Neural progenitor cell (in vitro differentiated cells): ENCODE data around the gene KIF21B. TPM values are rescaled to one million over a fixed set of nuclear protein-coding genes. Genes with fewer than 3 reads are reported as not detected.

Source experiments
- DNase-seq: peaks from one replicate; pipeline ENCODE4 v3.0.0-alpha.2; 2016; ENCODE audit warnings: low spot score
- H2AFZ ChIP-seq: fragments of 200-600 bp; sonication (generic); replicated peaks from 2 replicates; pipeline ENCODE4 v1.6.1; 2016; ENCODE audit warnings: antibody characterized with exemption
- H3F3A ChIP-seq: fragments of 200-600 bp; sonication (generic); 2 replicates; pipeline ENCODE4 v1.6.1; 2016; ENCODE audit warnings: antibody characterized with exemption, low read depth
- H3K27ac ChIP-seq: fragments of 200-600 bp; sonication (generic); 2 replicates; pipeline ENCODE4 v1.5.1; 2016; ENCODE audit warnings: mild to moderate bottlenecking
- H3K27me3 ChIP-seq: fragments of 200-600 bp; sonication (generic); 2 replicates; pipeline ENCODE4 v1.6.1; 2016; ENCODE audit warnings: mild to moderate bottlenecking, moderate library complexity
- H3K36me3 ChIP-seq: fragments of 200-600 bp; sonication (generic); 2 replicates; pipeline ENCODE4 v1.5.1; 2016
- H3K4me1 ChIP-seq: fragments of 200-600 bp; sonication (generic); 2 replicates; pipeline ENCODE4 v1.6.1; 2016; ENCODE audit warnings: mixed run types
- H3K4me2 ChIP-seq: fragments of 200-600 bp; sonication (generic); 2 replicates; pipeline ENCODE4 v1.6.1; 2016
- H3K4me3 ChIP-seq: fragments of 200-600 bp; sonication (generic); 2 replicates; pipeline ENCODE4 v1.5.1; 2016
- H3K79me2 ChIP-seq: fragments of 200-600 bp; sonication (generic); 2 replicates; pipeline ENCODE4 v1.6.1; 2016; ENCODE audit warnings: low read depth
- H3K9ac ChIP-seq: fragments of 200-600 bp; sonication (generic); 2 replicates; pipeline ENCODE4 v1.6.1; 2016
- H3K9me3 ChIP-seq: fragments of 200-600 bp; sonication (generic); 2 replicates; pipeline ENCODE4 v1.5.1; 2016; ENCODE audit warnings: low read depth
- H4K20me1 ChIP-seq: fragments of 200-600 bp; sonication (generic); 2 replicates; pipeline ENCODE4 v1.6.1; 2016; ENCODE audit warnings: low read depth
- H3K27ac Mint-ChIP-seq: 3 replicates; pipeline ENCODE4 v1.8.0; 2021; ENCODE audit warnings: mixed read lengths
- H3K27me3 Mint-ChIP-seq: 2 replicates; pipeline ENCODE4 v1.8.0; 2022; ENCODE audit warnings: low read depth, mild to moderate bottlenecking, inconsistent platforms, moderate library complexity, mixed read lengths; ENCODE audit not compliant: insufficient read depth
- H3K36me3 Mint-ChIP-seq: 3 replicates; pipeline ENCODE4 v1.8.0; 2021; ENCODE audit warnings: mixed read lengths
- H3K4me1 Mint-ChIP-seq: 3 replicates; pipeline ENCODE4 v1.8.0; 2021; ENCODE audit warnings: mixed read lengths
- H3K4me3 Mint-ChIP-seq: 3 replicates; pipeline ENCODE4 v1.8.0; 2021; ENCODE audit warnings: mild to moderate bottlenecking, moderate library complexity, mixed read lengths
- H3K9me3 Mint-ChIP-seq: 3 replicates; pipeline ENCODE4 v1.8.0; 2020; ENCODE audit warnings: mixed read lengths
- CTCF ChIP-seq: fragments of 200-600 bp; sonication (generic); IDR thresholded peaks from 2 replicates; pipeline ENCODE4 v1.5.1; 2017; ENCODE audit warnings: antibody characterized with exemption, mild to moderate bottlenecking
- EZH2 ChIP-seq: fragments of 200-600 bp; sonication (generic); IDR thresholded peaks from 2 replicates; pipeline ENCODE4 v1.6.1; 2017; ENCODE audit warnings: antibody characterized with exemption, mild to moderate bottlenecking, moderate library complexity
- EZH2phosphoT487 ChIP-seq: fragments of 200-600 bp; sonication (generic); IDR thresholded peaks from 2 replicates; pipeline ENCODE4 v1.6.1; 2017; ENCODE audit warnings: antibody characterized with exemption
- total RNA-seq: library from RNA; depleted of rRNA; stranded (reverse); fragments of >200 nt; gene quantifications from 2 replicates; pipeline ENCODE4 v1.2.3, GENCODE V29; 2015; ENCODE audit warnings: low replicate concordance

Gene KIF21B
- total RNA-seq, 1 donor from 2014 or later, result 6.4 TPM

GRCh38 chr1:201039876-201040275, 16.4 kb upstream of the KIF21B start:
- no peak overlapping the region for H3K27ac ChIP-seq

DNA sequence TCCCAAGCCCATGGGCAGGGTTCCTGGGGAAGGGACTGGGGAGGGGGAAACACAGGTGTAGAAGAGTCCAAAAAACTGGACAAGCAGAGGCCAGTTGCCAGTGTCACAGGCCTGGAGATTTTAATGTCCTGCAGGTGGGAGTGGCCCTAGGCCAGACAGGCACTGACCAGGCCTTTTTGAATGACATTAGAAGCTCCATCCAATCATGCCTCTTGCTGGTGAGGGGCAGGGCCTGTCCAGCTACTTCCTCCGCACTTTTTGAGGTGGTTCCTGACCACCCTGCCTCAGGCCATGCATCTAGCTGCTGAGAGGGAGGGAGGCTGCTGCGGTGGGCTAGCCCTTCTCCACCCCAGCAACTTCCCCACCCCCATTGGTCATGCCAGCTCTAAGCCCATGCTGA, 15.9 kb upstream of the KIF21B start:
- Mint-ChIP-seq H3K27ac (no peak overlapping the region), H3K9me3 (no peaks in the 10 kb centered on the region), H3K4me3 (no peak overlapping the region), H3K4me1 (peaks cover 8% of the 10 kb centered on the region), H3K27me3 (peaks cover 12% of the 10 kb centered on the region), H3K36me3 (no peaks in the 10 kb centered on the region)
- DNase-seq, result no peak
- no peak overlapping the region for H3K9ac ChIP-seq
- TF ChIP-seq CTCF, result no peak
- no peak for TF ChIP-seq EZH2
- no peak for TF ChIP-seq EZH2phosphoT487
- no peaks in the 10 kb centered on the region for H4K20me1 ChIP-seq
- H3K79me2 ChIP-seq, result no peaks in the 10 kb centered on the region
- no peak overlapping the region for H3K4me3 ChIP-seq
- H3K27ac ChIP-seq, result no peak overlapping the region
- H2AFZ ChIP-seq, result peak overlapping the region; percentile 27
- H3K4me2 ChIP-seq, result no peak overlapping the region
- no peaks in the 10 kb centered on the region for H3K36me3 ChIP-seq
- no peaks in the 10 kb centered on the region for H3F3A ChIP-seq
- no peaks in the 10 kb centered on the region for H3K27me3 ChIP-seq
- H3K9me3 ChIP-seq, result no peaks in the 10 kb centered on the region
- H3K4me1 ChIP-seq, result no peaks in the 10 kb centered on the region

More at GRCh38 chr1:201039876-201040275, 16.4 kb upstream of the KIF21B start:
- DNase-seq, result no peak
- Mint-ChIP-seq H3K4me3 (no peak overlapping the region), H3K36me3 (no peaks in the 10 kb centered on the region), H3K27ac (no peak overlapping the region), H3K9me3 (no peaks in the 10 kb centered on the region), H3K4me1 (peaks cover 8% of the 10 kb centered on the region), H3K27me3 (peaks cover 12% of the 10 kb centered on the region)
- Histone ChIP-seq H3K4me2 (no peak overlapping the region), H2AFZ (no peak overlapping the region), H3K9me3 (no peaks in the 10 kb centered on the region), H3K36me3 (no peaks in the 10 kb centered on the region), H3K4me1 (no peaks in the 10 kb centered on the region), H3K4me3 (no peak overlapping the region), H3K27me3 (no peaks in the 10 kb centered on the region), H3K79me2 (no peaks in the 10 kb centered on the region), H3K9ac (no peak overlapping the region), H4K20me1 (no peaks in the 10 kb centered on the region), H3F3A (no peaks in the 10 kb centered on the region)
- TF ChIP-seq EZH2 (no peak), CTCF (no peak), EZH2phosphoT487 (no peak)

DNA sequence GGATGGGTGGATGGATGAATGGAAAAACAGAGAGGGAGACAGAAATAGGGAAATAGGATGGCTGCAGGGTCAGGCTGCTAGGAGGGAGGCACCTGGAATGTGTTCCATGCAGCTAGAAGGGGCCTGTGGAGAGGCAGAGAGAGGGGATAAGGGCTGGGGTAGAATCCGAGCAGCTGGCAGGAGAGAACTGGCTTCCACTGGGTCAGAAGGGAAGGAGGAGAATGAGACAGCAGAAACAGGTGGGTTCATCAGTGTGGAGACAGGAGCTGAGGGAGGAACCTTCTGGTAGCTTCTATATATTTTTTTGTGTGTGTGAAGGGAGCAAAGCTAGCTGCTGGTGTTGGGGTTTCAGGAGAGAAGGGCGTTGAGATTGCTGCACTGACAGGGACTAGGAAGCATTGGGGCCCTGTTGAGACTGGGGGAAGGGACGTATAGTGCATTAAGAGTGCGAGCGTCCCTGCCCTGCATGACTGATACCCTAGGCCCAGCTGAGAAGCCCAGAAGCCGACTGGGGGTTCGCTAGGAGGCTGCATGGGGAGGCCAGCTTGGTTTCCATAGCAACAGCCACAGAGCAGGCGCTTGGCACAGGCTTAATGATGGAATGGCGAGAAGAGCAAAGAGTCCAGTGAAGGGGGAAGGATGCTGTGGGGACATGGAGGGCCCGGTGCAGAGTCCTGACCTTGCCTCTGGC, 14.8 kb upstream of the KIF21B start:
- Mint-ChIP-seq H3K4me1 (peaks cover 8% of the 10 kb centered on the region), H3K9me3 (no peaks in the 10 kb centered on the region), H3K36me3 (no peaks in the 10 kb centered on the region), H3K27me3 (peaks cover 9% of the 10 kb centered on the region), H3K27ac (no peak overlapping the region), H3K4me3 (no peak overlapping the region)
- H4K20me1 ChIP-seq, result no peaks in the 10 kb centered on the region
- no peaks in the 10 kb centered on the region for H3K36me3 ChIP-seq
- H3K4me1 ChIP-seq, result no peaks in the 10 kb centered on the region
- H3F3A ChIP-seq, result no peaks in the 10 kb centered on the region
- H3K79me2 ChIP-seq, result no peaks in the 10 kb centered on the region
- TF ChIP-seq EZH2phosphoT487 (no peak), CTCF (no peak), EZH2 (no peak)
- no peak overlapping the region for H3K9ac ChIP-seq
- no peaks in the 10 kb centered on the region for H3K27me3 ChIP-seq
- H3K4me2 ChIP-seq, result no peak overlapping the region
- no peak overlapping the region for H3K4me3 ChIP-seq
- no peak overlapping the region for H2AFZ ChIP-seq
- DNase-seq, result peak; percentile 46
- no peak overlapping the region for H3K27ac ChIP-seq
- H3K9me3 ChIP-seq, result no peaks in the 10 kb centered on the region
